SK-N-MC (cell line): Measurements from ENCODE around the gene LGI1.

Source experiments
- EZH2 ChIP-seq: fragments of 200-600 bp; sonication (generic); IDR thresholded peaks from one replicate; pipeline ENCODE4 v1.6.1; 2017; ENCODE audit warnings: antibody characterized with exemption
- POLR2AphosphoS5 ChIP-seq: IDR thresholded peaks from 2 replicates; pipeline ENCODE4 v1.6.1; 2012; ENCODE audit warnings: mild to moderate bottlenecking, low read depth, low read length, borderline replicate concordance

DNA sequence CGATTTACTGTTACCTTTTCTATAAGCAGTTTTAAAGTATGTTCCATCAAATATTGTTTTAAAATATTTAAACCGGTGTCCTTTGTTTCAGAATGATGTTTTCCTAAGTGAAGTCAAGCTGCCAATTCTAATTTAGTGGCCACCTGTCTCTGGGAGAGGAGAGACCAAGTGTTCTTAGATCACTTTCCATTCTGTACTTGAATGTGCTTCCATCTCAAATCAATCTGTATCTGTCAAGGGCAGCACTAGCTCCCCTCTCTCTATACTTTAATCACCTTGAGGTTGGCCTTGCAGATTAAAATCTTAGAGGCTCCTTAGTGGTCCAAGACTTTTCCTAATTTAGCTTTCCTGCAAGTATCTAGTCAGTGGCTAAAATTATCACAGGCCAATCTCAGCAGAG lies 49.6 kb downstream of the LGI1 start:
- TF ChIP-seq POLR2AphosphoS5 (no peak), EZH2 (no peak)
